ENCODE measurements around the gene IRAK3. TPM values are rescaled to one million over a fixed set of nuclear protein-coding genes. Genes with fewer than 3 reads are reported as not detected.
A peak's percentile ranks its signal among the peaks of the same experiment; 100 is the strongest.
"Not testable (repeated sequence)": the region's sequence is repeated elsewhere in the genome, so short reads cannot be mapped to it uniquely, and the experiment has no call there.

Gene IRAK3
- total RNA-seq, 1 experiment from 2014 or later: 12.0 TPM

GRCh38 chr12:66235626-66236281, 46.7 kb downstream of the IRAK3 start:
- no peaks in the 10 kb centered on the region for H3K27me3 Mint-ChIP-seq (ENCODE audit: unreplicated experiment)
- DNase-seq: no peak
- intact Hi-C loops (cut with micrococcal nuclease; ENCODE audit: unreplicated experiment): no loop called here
- peaks cover 8% of the 10 kb centered on the region for H3K36me3 Mint-ChIP-seq (ENCODE audit: insufficient read depth, unreplicated experiment)
- no TSS peak for BruUV-seq (replicated peaks)
- peaks cover 19% of the 10 kb centered on the region for H3K4me1 Mint-ChIP-seq (ENCODE audit: low read depth, unreplicated experiment)
- H3K27ac Mint-ChIP-seq (ENCODE audit: unreplicated experiment): no peak overlapping the region
- TF ChIP-seq, protein P1, sequence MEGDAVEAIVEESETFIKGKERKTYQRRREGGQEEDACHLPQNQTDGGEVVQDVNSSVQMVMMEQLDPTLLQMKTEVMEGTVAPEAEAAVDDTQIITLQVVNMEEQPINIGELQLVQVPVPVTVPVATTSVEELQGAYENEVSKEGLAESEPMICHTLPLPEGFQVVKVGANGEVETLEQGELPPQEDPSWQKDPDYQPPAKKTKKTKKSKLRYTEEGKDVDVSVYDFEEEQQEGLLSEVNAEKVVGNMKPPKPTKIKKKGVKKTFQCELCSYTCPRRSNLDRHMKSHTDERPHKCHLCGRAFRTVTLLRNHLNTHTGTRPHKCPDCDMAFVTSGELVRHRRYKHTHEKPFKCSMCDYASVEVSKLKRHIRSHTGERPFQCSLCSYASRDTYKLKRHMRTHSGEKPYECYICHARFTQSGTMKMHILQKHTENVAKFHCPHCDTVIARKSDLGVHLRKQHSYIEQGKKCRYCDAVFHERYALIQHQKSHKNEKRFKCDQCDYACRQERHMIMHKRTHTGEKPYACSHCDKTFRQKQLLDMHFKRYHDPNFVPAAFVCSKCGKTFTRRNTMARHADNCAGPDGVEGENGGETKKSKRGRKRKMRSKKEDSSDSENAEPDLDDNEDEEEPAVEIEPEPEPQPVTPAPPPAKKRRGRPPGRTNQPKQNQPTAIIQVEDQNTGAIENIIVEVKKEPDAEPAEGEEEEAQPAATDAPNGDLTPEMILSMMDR (IDR thresholded peaks at IDR 0.05; ENCODE audit: unreplicated experiment): no peak
- CTCF ChIA-PET: interaction anchor here (1.1 to 2.8 kb wide), 5 partner anchors 32 to 90 kb away, joined by 3 to 18 read pairs (median 3); partner anchors contain the start of gene TMBIM4
- H3K9me3 Mint-ChIP-seq (ENCODE audit: low read depth, unreplicated experiment): no peaks in the 10 kb centered on the region
- H3K4me3 Mint-ChIP-seq (ENCODE audit: low read depth, unreplicated experiment): peak overlapping the region; percentile 40

GRCh38 chr12:66236282-66236675, 47.3 kb downstream of the IRAK3 start:
- H3K27ac Mint-ChIP-seq (ENCODE audit: unreplicated experiment); H3K9me3 Mint-ChIP-seq (ENCODE audit: low read depth, unreplicated experiment); DNase-seq; H3K27me3 Mint-ChIP-seq (ENCODE audit: unreplicated experiment); H3K4me3 Mint-ChIP-seq (ENCODE audit: low read depth, unreplicated experiment); intact Hi-C loops (cut with micrococcal nuclease; ENCODE audit: unreplicated experiment); BruUV-seq (replicated peaks); H3K36me3 Mint-ChIP-seq (ENCODE audit: insufficient read depth, unreplicated experiment): not testable (repeated sequence)
- CTCF ChIA-PET: interaction anchor here (1.2 to 2.8 kb wide), 3 partner anchors 33 to 91 kb away, joined by 3 to 18 read pairs (median 14); partner anchors contain the start of gene TMBIM4
- H3K4me1 Mint-ChIP-seq (ENCODE audit: low read depth, unreplicated experiment): peaks cover 19% of the 10 kb centered on the region

GRCh38 chr12:66236969-66237368, 48.0 kb downstream of the IRAK3 start:
- peaks cover 8% of the 10 kb centered on the region for H3K36me3 Mint-ChIP-seq (ENCODE audit: insufficient read depth, unreplicated experiment)
- no TSS peak for BruUV-seq (replicated peaks)
- H3K9me3 Mint-ChIP-seq (ENCODE audit: low read depth, unreplicated experiment): no peaks in the 10 kb centered on the region
- TF ChIP-seq, protein P1 (IDR thresholded peaks at IDR 0.05; ENCODE audit: unreplicated experiment): no peak
- intact Hi-C loops (cut with micrococcal nuclease; ENCODE audit: unreplicated experiment): no loop called here
- H3K27ac Mint-ChIP-seq (ENCODE audit: unreplicated experiment): no peak overlapping the region
- peaks cover 19% of the 10 kb centered on the region for H3K4me1 Mint-ChIP-seq (ENCODE audit: low read depth, unreplicated experiment)
- no peak for DNase-seq
- H3K27me3 Mint-ChIP-seq (ENCODE audit: unreplicated experiment): no peaks in the 10 kb centered on the region
- CTCF ChIA-PET: interaction anchor here (1.3 kb wide), 1 partner anchor 68 kb away, joined by 5 read pairs; the partner anchor contains the start of gene TMBIM4
- no peak overlapping the region for H3K4me3 Mint-ChIP-seq (ENCODE audit: low read depth, unreplicated experiment)

GRCh38 chr12:66237505-66238175, 48.6 kb downstream of the IRAK3 start:
- CTCF ChIA-PET: interaction anchor here (1.3 kb wide), 1 partner anchor 68 kb away, joined by 5 read pairs; the partner anchor contains the start of gene TMBIM4
- H3K4me3 Mint-ChIP-seq (ENCODE audit: low read depth, unreplicated experiment): no peak overlapping the region
- H3K36me3 Mint-ChIP-seq (ENCODE audit: insufficient read depth, unreplicated experiment): peaks cover 8% of the 10 kb centered on the region
- intact Hi-C loops (cut with micrococcal nuclease; ENCODE audit: unreplicated experiment): no loop called here
- BruUV-seq (replicated peaks): no TSS peak
- peaks cover 14% of the 10 kb centered on the region for H3K4me1 Mint-ChIP-seq (ENCODE audit: low read depth, unreplicated experiment)
- TF ChIP-seq, protein P1 (IDR thresholded peaks at IDR 0.05; ENCODE audit: unreplicated experiment): no peak
- no peaks in the 10 kb centered on the region for H3K27me3 Mint-ChIP-seq (ENCODE audit: unreplicated experiment)
- H3K9me3 Mint-ChIP-seq (ENCODE audit: low read depth, unreplicated experiment): no peaks in the 10 kb centered on the region
- H3K27ac Mint-ChIP-seq (ENCODE audit: unreplicated experiment): no peak overlapping the region
- no peak for DNase-seq
